Stimulated activated naive CD8-positive, alpha-beta T cell treated with anti-CD3 and anti-CD28 coated beads, Interleukin-15, amount 100 ng/mL, for 72 hours (primary cell): ENCODE measurements around the gene KLK12.

Experiments used
- ATAC-seq: fragments of 150-1000 bp; cut with Tn5 transposase; 2 replicates; pipeline ENCODE4 v1.10.0; 2021; ENCODE audit warnings: mild to moderate bottlenecking, moderate library complexity
- DNase-seq, 2 donors: peaks; one replicate each; pipeline ENCODE4 v3.0.0; 2021 to 2022
- H3K27ac Mint-ChIP-seq, 2 donors: one replicate each; pipeline ENCODE4 v1.8.0; 2022; ENCODE audit warnings: mild to moderate bottlenecking in 2 of 2, mixed read lengths in 2 of 2, moderate library complexity in 2 of 2
- H3K27me3 Mint-ChIP-seq: one replicate; pipeline ENCODE4 v1.8.0; 2022; ENCODE audit warnings: mixed read lengths
- H3K4me1 Mint-ChIP-seq: one replicate; pipeline ENCODE4 v1.8.0; 2022; ENCODE audit warnings: mild to moderate bottlenecking, mixed read lengths
- H3K4me3 Mint-ChIP-seq, 2 donors: one replicate each; pipeline ENCODE4 v1.8.0; 2022; ENCODE audit warnings: mild to moderate bottlenecking in 2 of 2, mixed read lengths in 2 of 2, moderate library complexity in 1 of 2
- H3K9me3 Mint-ChIP-seq, 2 donors: one replicate each; pipeline ENCODE4 v1.8.0; 2022; ENCODE audit warnings: mixed read lengths in 2 of 2

The KLK12 gene

GRCh38 chr19:51027873-51028272, 6.9 kb downstream of the KLK12 start:
- no peak overlapping the region for H3K27ac Mint-ChIP-seq
- DNase-seq (no peak), ATAC-seq (no peak)
- H3K9me3 Mint-ChIP-seq = no peaks in the 10 kb centered on the region
- no peak overlapping the region for H3K4me3 Mint-ChIP-seq
- H3K4me1 Mint-ChIP-seq = no peaks in the 10 kb centered on the region
- H3K27me3 Mint-ChIP-seq = peaks cover 51% of the 10 kb centered on the region

DNA sequence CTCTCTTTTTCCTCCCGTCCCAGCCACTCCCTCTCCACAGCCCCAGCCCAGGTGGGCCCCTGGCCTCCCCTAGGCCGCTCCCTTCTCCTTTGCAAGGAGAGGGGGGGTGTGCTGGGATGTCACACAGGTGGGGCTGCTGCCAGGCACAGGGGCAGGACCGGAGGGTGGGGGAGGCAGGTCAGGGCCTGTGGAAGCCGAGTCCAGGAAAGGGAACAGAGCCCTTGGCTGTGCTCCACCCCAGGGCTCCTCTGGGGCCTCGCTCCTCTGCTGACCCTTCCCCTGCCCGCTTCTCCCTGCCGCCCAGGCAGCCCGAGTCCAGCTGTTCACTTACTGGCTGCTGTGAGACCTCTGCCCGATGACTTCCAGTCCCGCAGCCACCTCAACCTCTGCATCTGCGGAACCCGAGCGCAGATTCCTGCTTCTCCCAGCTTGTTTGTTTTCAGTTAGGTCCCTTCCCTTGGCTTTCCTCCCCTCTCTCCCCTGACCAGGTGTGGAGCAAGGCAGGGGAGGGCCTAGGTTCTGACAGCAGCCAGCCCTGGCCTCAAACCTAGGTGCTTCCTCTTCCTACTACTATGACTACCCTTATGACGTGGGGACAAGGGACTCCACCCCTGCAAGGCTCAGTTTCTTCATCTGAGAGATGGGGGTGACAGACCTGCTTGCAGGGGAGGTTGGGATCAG, 7.5 kb downstream of the KLK12 start:
- no peak for DNase-seq
- H3K9me3 Mint-ChIP-seq = no peaks in the 10 kb centered on the region
- no peaks in the 10 kb centered on the region for H3K4me1 Mint-ChIP-seq
- H3K27me3 Mint-ChIP-seq = peaks cover 57% of the 10 kb centered on the region
- ATAC-seq = no peak
- no peak overlapping the region for H3K4me3 Mint-ChIP-seq
- H3K27ac Mint-ChIP-seq = no peak overlapping the region

GRCh38 chr19:51026554-51026831, 8.3 kb downstream of the KLK12 start, which contains the start of gene KLK11:
KLK11 (minus strand) TSS chr19:51026616; CDS start chr19:51025631, 985 bp downstream.
- H3K27ac Mint-ChIP-seq = no peak within 1 kb of the TSS

GRCh38 chr19:51025809-51026553, 8.8 kb downstream of the KLK12 start:
- no peak for ATAC-seq
- Mint-ChIP-seq H3K4me1 (no peaks in the 10 kb centered on the region), H3K27ac (no peak overlapping the region), H3K4me3 (no peak overlapping the region), H3K9me3 (no peaks in the 10 kb centered on the region), H3K27me3 (peaks cover 62% of the 10 kb centered on the region)
- DNase-seq = no peak

More at GRCh38 chr19:51026554-51026831, 8.3 kb downstream of the KLK12 start, which contains the start of gene KLK11:
- no peaks in the 10 kb centered on the region for H3K4me1 Mint-ChIP-seq
- peaks cover 59% of the 10 kb centered on the region for H3K27me3 Mint-ChIP-seq
- DNase-seq (no peak), ATAC-seq (no peak)
- no peak within 1 kb of the TSS for H3K4me3 Mint-ChIP-seq
- no peaks in the 10 kb centered on the region for H3K9me3 Mint-ChIP-seq

- H3K27me3 Mint-ChIP-seq = peaks cover 68% of the 10 kb centered on the region
- no peaks in the 10 kb centered on the region for H3K9me3 Mint-ChIP-seq
- no peak overlapping the region for H3K4me3 Mint-ChIP-seq
- no peak overlapping the region for H3K27ac Mint-ChIP-seq
- H3K4me1 Mint-ChIP-seq = peaks cover under 1% of the 10 kb centered on the region
- no peak for DNase-seq
- no peak for ATAC-seq
These were observed 9.4 kb downstream of the KLK12 start for GRCh38 chr19:51025401-51025800.

DNA sequence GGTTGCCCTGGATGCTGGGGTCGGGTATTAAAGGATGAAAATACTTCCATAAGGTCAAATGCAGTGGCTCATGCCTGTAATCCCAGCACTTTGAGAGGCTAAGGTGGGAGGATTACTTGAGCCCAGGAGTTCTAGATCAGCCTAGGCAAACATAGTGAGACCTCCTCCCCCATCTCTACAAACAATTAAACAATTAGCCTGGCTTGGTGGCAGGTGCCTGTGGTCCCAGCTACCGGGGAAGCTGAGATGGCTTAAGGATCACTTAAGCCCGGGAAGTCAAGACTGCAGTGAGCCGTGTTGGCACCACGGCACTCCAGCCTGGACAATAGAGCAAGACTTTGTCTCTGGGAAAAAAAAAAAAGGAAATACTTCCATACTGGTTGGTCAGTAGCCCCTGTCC, 9.9 kb downstream of the KLK12 start:
- DNase-seq (no peak), ATAC-seq (no peak)
- H3K4me1 Mint-ChIP-seq = peaks cover 5% of the 10 kb centered on the region
- no peak overlapping the region for H3K27ac Mint-ChIP-seq
- H3K27me3 Mint-ChIP-seq = peaks cover 73% of the 10 kb centered on the region
- H3K9me3 Mint-ChIP-seq = no peaks in the 10 kb centered on the region
- no peak overlapping the region for H3K4me3 Mint-ChIP-seq

DNA sequence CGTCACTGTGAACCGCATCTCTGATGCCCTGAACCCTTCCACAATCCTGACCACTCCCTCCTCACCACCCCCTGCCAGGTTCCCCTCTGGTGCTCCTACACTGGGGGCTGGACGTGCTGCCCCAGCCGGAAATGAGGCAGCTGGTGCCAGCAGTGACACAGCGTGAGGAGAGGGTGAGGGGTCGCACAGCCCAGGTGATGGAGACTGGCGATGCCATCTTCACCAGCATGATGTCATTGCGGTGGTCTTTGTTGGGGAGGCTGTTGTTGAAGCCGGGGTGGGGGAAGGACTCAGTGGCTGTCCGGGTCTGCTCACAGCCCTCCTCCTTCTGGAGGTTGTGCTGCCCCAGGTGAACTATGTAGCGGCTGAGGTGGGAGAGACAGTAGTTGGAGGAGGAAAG, 10.9 kb downstream of the KLK12 start:
- Mint-ChIP-seq H3K27me3 (peaks cover 82% of the 10 kb centered on the region), H3K27ac (no peak overlapping the region), H3K4me3 (no peak overlapping the region), H3K9me3 (no peaks in the 10 kb centered on the region), H3K4me1 (peaks cover 14% of the 10 kb centered on the region)
- no peak for DNase-seq
- ATAC-seq = no peak

- peaks cover 92% of the 10 kb centered on the region for H3K27me3 Mint-ChIP-seq
- no peak for ATAC-seq
- no peaks in the 10 kb centered on the region for H3K9me3 Mint-ChIP-seq
- H3K4me3 Mint-ChIP-seq = no peak overlapping the region
- peak overlapping the region in 1 of 2 donors; percentile 28 for H3K27ac Mint-ChIP-seq
- H3K4me1 Mint-ChIP-seq = peaks cover 29% of the 10 kb centered on the region
- DNase-seq = no peak
These were observed 12.3 kb downstream of the KLK12 start for GRCh38 chr19:51022526-51022925.

GRCh38 chr19:51020988-51021651, 13.7 kb downstream of the KLK12 start:
- H3K4me1 Mint-ChIP-seq = peaks cover 37% of the 10 kb centered on the region
- no peaks in the 10 kb centered on the region for H3K9me3 Mint-ChIP-seq
- H3K27ac Mint-ChIP-seq = no peak overlapping the region
- no peak overlapping the region for H3K4me3 Mint-ChIP-seq
- DNase-seq (no peak), ATAC-seq (no peak)
- H3K27me3 Mint-ChIP-seq = peaks cover 92% of the 10 kb centered on the region

GRCh38 chr19:51019544-51019925, 15.3 kb downstream of the KLK12 start, which contains the start of gene KLK10:
KLK10 (minus strand) TSS chr19:51019709; CDS start chr19:51019130, 579 bp downstream.
- no peaks in the 10 kb centered on the region for H3K9me3 Mint-ChIP-seq
- peak within 1 kb of the TSS; percentile 55 to 70 for H3K4me3 Mint-ChIP-seq
- ATAC-seq (no peak), DNase-seq (no peak)
- no peak within 1 kb of the TSS for H3K27ac Mint-ChIP-seq
- peaks cover 92% of the 10 kb centered on the region for H3K27me3 Mint-ChIP-seq
- H3K4me1 Mint-ChIP-seq = peaks cover 37% of the 10 kb centered on the region

DNA sequence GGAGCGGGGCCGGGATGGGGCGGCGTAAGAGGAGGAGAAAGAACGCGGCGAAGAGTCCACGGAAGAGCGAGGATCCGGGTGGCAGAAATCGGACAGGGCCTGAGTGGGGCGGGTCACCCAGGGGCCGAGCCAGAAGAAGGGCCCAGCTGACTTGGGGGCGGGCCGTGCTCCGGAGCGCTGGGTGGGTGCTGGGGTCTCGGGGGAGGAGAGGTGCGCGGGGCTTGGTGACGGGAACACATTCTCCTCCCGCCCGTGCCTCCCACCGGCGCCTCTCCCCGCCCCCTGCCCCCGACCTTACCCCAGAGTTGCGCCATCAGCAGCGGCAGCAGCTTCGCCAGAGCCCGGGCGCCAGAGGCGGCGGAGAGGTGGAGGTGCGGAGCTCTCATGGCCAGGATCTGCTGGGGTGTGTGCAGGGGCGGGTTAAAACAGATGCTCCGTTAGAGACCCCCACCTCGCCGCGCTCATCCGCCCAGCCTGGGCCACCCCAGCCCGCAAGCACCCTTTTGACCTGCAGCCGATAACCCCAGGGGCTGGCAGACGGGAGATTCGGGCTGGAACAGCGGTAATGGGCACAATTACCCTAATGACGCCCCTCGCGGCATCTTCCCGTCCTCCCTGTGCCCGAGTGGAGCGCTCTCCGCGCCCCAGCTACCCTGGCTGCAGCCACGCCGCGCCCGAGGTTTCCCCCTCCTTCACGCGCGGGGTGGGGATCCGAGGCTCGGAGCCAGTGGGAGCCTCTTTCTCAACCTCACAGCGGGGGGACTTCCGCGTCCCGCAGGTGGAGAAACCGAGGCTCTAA, 15.9 kb downstream of the KLK12 start:
- Mint-ChIP-seq H3K9me3 (no peaks in the 10 kb centered on the region), H3K4me1 (peaks cover 37% of the 10 kb centered on the region), H3K27me3 (peaks cover 92% of the 10 kb centered on the region), H3K27ac (no peak overlapping the region), H3K4me3 (peak overlapping the region; percentile 55 to 70)
- DNase-seq (no peak), ATAC-seq (peak; percentile 40)

DNA sequence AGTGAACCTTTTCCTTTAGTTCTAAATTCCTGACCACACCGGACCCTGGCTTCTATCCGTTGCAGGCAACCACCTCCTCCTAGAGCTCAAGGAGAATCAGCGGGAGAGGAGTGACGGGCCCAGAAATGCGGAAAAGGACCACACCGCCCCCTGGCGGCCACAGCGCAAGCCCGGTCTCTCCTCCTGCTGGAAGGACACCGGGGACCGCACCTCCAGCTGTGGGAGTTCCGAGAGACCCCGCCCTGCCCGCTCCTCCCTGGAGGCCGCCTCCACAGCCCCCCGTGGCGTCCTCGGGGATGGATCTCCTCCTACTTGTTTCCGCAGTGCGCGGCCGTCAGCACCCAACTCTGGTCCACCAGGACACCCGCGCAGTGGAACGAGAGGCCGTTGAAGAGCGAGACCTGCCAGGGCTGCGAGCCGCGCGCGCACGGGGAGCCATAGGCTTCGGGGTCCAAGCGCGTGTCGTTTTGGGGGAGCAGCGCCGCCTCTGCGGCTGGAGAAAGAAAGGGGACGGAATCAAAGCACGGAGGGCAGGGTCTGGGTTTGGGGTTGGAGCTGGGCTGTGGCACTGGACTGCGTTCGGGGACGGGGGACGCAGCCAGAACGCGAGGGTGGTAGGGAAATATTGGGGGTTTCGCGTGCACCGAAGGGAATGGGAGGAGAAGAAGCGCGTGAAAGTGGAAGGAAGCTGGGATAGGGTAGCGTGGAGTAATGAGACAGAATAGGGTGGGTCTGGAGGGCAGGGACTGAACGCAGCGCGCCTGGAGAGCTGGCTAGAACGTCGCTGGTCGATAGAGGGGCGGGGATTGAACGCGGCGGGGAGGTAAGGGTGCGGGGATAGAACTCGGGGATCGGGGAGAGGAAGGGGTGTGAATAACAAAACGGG, 17.8 kb downstream of the KLK12 start:
- Mint-ChIP-seq H3K27me3 (peaks cover 83% of the 10 kb centered on the region), H3K4me1 (peaks cover 37% of the 10 kb centered on the region)
- peak; percentile 46 for ATAC-seq

DNA sequence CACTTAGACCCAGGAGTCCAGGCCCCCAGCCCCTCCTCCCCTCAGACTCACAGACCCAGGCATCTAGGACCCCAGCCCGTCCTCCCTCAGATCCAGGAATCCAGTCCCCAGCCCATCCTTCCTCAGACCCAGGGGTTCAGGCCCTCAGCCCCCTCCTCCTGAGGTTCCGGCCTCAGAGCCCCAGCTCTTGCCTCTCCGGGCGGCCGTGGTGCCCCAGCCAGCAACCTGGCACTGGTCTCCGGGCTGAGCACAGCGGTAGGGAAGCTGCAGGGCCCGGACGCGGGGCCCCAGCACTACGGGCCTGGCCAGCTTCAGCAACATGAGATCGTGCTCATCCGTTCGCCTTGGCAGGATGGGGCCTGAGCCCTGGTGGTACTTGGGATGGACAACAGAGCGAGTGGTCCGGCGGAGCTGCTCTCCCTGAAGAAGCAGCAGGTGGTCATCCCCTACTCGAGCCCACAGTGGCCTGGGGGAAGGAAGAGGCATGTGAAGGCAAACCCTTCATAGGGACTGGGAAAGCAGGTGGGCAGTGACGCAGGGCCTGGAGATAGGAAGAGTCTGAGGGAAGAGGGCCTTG, 19.0 kb downstream of the KLK12 start:
- Mint-ChIP-seq H3K27ac (no peak overlapping the region), H3K27me3 (peaks cover 82% of the 10 kb centered on the region), H3K9me3 (no peaks in the 10 kb centered on the region), H3K4me1 (peaks cover 37% of the 10 kb centered on the region), H3K4me3 (no peak overlapping the region)
- no peak for ATAC-seq
- DNase-seq = no peak

More for the DNA sequence above, 17.8 kb downstream of the KLK12 start:
- Mint-ChIP-seq H3K9me3 (no peaks in the 10 kb centered on the region), H3K4me3 (peak overlapping the region; percentile 75 to 79), H3K27ac (no peak overlapping the region)
- DNase-seq = peak in 1 of 2 donors; percentile 54

DNA sequence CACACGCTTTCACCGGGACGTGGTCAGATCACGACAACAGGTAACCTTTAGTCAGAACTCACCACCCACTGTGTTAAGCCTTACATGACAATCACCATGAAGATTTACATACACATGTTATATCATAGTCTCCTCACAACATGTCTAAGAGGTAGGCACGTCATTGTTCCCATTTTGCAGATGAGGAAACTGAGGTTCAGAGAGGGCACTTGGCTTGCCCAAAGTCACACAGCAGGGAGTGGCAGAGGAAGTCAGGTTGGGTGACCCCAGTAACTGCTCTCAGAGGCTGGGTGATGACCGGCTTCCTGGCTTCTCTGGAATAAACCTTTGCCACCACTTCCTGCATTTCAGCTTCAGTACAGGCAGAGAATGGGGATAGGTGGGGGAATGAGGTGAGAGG, 20.6 kb downstream of the KLK12 start:
- no peak for ATAC-seq

More for the DNA sequence above, 20.6 kb downstream of the KLK12 start:
- DNase-seq = no peak
- Mint-ChIP-seq H3K9me3 (no peaks in the 10 kb centered on the region), H3K27me3 (peaks cover 82% of the 10 kb centered on the region), H3K4me1 (peaks cover 26% of the 10 kb centered on the region), H3K4me3 (no peak overlapping the region), H3K27ac (no peak overlapping the region)
